HG03558 (cell line): ENCODE results near the gene MLLT10.

Experiments used
- ATAC-seq: cut with Tn5 transposase; IDR thresholded peaks from one replicate; pipeline ENCODE4 v1.9.1; 2021; ENCODE audit warnings: moderate number of reproducible peaks; ENCODE audit not compliant: unreplicated experiment; ENCODE audit errors: extremely low read depth

MLLT10 gene

GRCh38 chr10:21721000-21721665 lies 187.1 kb downstream of the MLLT10 start:
- ATAC-seq = no peak

GRCh38 chr10:21722209-21722608 lies 188.2 kb downstream of the MLLT10 start:
- ATAC-seq = no peak

- no peak for ATAC-seq
Observed at GRCh38 chr10:21724020-21724589, 190.1 kb downstream of the MLLT10 start.

- peak; percentile 56 for ATAC-seq
Observed at GRCh38 chr10:21724687-21725367, 190.8 kb downstream of the MLLT10 start.

GRCh38 chr10:21726601-21727225 lies 192.7 kb downstream of the MLLT10 start:
- no peak for ATAC-seq

- no peak for ATAC-seq
Observed at GRCh38 chr10:21727452-21728168, 193.6 kb downstream of the MLLT10 start.

GRCh38 chr10:21728618-21729017 lies 194.6 kb downstream of the MLLT10 start:
- no peak for ATAC-seq

GRCh38 chr10:21732067-21732772 lies 198.2 kb downstream of the MLLT10 start:
- peak; percentile 70 for ATAC-seq

GRCh38 chr10:21733710-21734109 lies 199.7 kb downstream of the MLLT10 start:
- ATAC-seq = no peak

- ATAC-seq = no peak
Observed at GRCh38 chr10:21737106-21737505, 203.1 kb downstream of the MLLT10 start.

GRCh38 chr10:21740989-21741388 lies 207.0 kb downstream of the MLLT10 start:
- ATAC-seq = no peak

GRCh38 chr10:21742740-21743412 lies 208.8 kb downstream of the MLLT10 start:
- no peak for ATAC-seq

- no peak for ATAC-seq
Observed at GRCh38 chr10:21744223-21744622, 210.2 kb downstream of the MLLT10 start.

- ATAC-seq = no peak
Observed at GRCh38 chr10:21746118-21746517, 212.1 kb downstream of the MLLT10 start.

- ATAC-seq = no peak
Observed at GRCh38 chr10:21747809-21748208, 213.8 kb downstream of the MLLT10 start.

GRCh38 chr10:21749788-21750187 lies 215.8 kb downstream of the MLLT10 start:
- ATAC-seq = no peak

- ATAC-seq = no peak
Observed at GRCh38 chr10:21750424-21750823, 216.4 kb downstream of the MLLT10 start.

GRCh38 chr10:21751341-21752310 lies 217.6 kb downstream of the MLLT10 start:
- no peak for ATAC-seq
